ENCODE results near the gene SEZ6L.

Gene SEZ6L

GRCh38 chr22:26321469-26321913 lies 152.2 kb downstream of the SEZ6L start:
- H3K4me1 ChIP-seq (ENCODE audit: control insufficient read depth, low read length) = no peaks in the 10 kb centered on the region
- TF ChIP-seq EZH2phosphoT487 (IDR thresholded peaks at IDR 0.05; ENCODE audit: borderline replicate concordance, low read length) (no peak), CTCF (IDR thresholded peaks at IDR 0.05; ENCODE audit: low read depth, low read length, poor library complexity, severe bottlenecking) (no peak)
- H3K27me3 ChIP-seq (ENCODE audit: control insufficient read depth, low read length) = peaks cover 3% of the 10 kb centered on the region; the same call in 1 of the 2 replicates
- no peaks in the 10 kb centered on the region for H4K20me1 ChIP-seq (ENCODE audit: control insufficient read depth, insufficient read depth, low read depth, low read length)
- no peaks in the 10 kb centered on the region for H3K36me3 ChIP-seq (ENCODE audit: control insufficient read depth, low read length)
- no peaks in the 10 kb centered on the region for H3K9me3 ChIP-seq (ENCODE audit: control insufficient read depth, insufficient read depth, low read length)
- H3K9me2 ChIP-seq (replicated peaks; ENCODE audit: control insufficient read depth, low read length) = no peaks in the 10 kb centered on the region
- no peak overlapping the region for H3K27ac ChIP-seq (ENCODE audit: low read depth, low read length)
- no peaks in the 10 kb centered on the region for H3K79me2 ChIP-seq (ENCODE audit: control insufficient read depth, low read length)
- H3F3A ChIP-seq (ENCODE audit: control insufficient read depth, insufficient read depth) = no peaks in the 10 kb centered on the region
- no peak overlapping the region for H3K4me2 ChIP-seq (ENCODE audit: low read length)
- H3K4me3 ChIP-seq (ENCODE audit: low read length) = no peak overlapping the region

DNA sequence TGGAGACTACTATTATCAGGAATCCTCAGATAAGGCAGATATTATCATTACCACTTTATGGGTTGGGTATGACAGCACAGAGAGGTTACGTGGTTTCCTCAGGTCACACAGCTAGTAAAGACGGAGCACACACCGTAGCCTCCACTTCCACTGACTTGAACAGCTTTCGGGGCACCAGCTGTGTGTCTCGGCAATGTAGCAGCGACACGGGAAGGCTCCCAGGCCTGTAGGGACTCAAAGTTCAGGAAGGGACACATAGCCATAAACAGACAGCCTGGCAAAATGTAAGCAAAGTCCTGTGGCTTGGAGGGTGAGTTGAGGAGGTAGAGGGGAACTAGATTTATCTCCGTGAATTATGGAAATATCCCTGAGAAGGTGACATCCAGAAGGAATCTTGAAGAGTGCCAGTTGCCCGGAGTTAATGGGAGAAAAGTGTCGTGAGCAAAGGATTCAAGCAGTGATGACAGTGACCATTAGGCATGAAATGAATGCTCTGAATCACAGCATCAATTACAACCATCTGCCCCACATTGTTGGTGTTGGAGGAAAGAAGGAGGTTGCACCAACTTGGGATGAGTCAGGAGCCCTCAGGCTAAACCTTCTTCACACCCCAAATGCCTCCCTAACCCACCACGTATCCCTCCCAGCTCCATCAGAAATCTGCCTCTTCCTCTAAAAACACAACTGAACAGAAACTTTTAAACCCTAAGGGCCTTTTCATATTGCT lies 153.1 kb downstream of the SEZ6L start:
- Histone ChIP-seq H3K9me3 (ENCODE audit: control insufficient read depth, insufficient read depth, low read length) (no peaks in the 10 kb centered on the region), H3K27ac (ENCODE audit: low read depth, low read length) (no peak overlapping the region), H3K9me2 (replicated peaks; ENCODE audit: control insufficient read depth, low read length) (no peaks in the 10 kb centered on the region), H3K4me3 (ENCODE audit: low read length) (no peak overlapping the region), H3K36me3 (ENCODE audit: control insufficient read depth, low read length) (no peaks in the 10 kb centered on the region), H3F3A (ENCODE audit: control insufficient read depth, insufficient read depth) (no peaks in the 10 kb centered on the region), H3K79me2 (ENCODE audit: control insufficient read depth, low read length) (no peaks in the 10 kb centered on the region), H3K27me3 (ENCODE audit: control insufficient read depth, low read length) (peaks cover 3% of the 10 kb centered on the region; the same call in 1 of the 2 replicates), H4K20me1 (ENCODE audit: control insufficient read depth, insufficient read depth, low read depth, low read length) (no peaks in the 10 kb centered on the region), H3K4me2 (ENCODE audit: low read length) (no peak overlapping the region), H3K4me1 (ENCODE audit: control insufficient read depth, low read length) (no peaks in the 10 kb centered on the region)
- TF ChIP-seq EZH2phosphoT487 (IDR thresholded peaks at IDR 0.05; ENCODE audit: borderline replicate concordance, low read length) (no peak), CTCF (IDR thresholded peaks at IDR 0.05; ENCODE audit: low read depth, low read length, poor library complexity, severe bottlenecking) (no peak)

- no peaks in the 10 kb centered on the region for H3K79me2 ChIP-seq (ENCODE audit: control insufficient read depth, low read length)
- H3K27ac ChIP-seq (ENCODE audit: low read depth, low read length) = no peak overlapping the region
- H3K4me1 ChIP-seq (ENCODE audit: control insufficient read depth, low read length) = no peaks in the 10 kb centered on the region
- TF ChIP-seq CTCF (IDR thresholded peaks at IDR 0.05; ENCODE audit: low read depth, low read length, poor library complexity, severe bottlenecking) = no peak
- TF ChIP-seq EZH2phosphoT487 (IDR thresholded peaks at IDR 0.05; ENCODE audit: borderline replicate concordance, low read length) = no peak
- H3K9me2 ChIP-seq (replicated peaks; ENCODE audit: control insufficient read depth, low read length) = no peaks in the 10 kb centered on the region
- no peaks in the 10 kb centered on the region for H3K9me3 ChIP-seq (ENCODE audit: control insufficient read depth, insufficient read depth, low read length)
- no peaks in the 10 kb centered on the region for H3F3A ChIP-seq (ENCODE audit: control insufficient read depth, insufficient read depth)
- no peak overlapping the region for H3K4me3 ChIP-seq (ENCODE audit: low read length)
- no peaks in the 10 kb centered on the region for H4K20me1 ChIP-seq (ENCODE audit: control insufficient read depth, insufficient read depth, low read depth, low read length)
- H3K4me2 ChIP-seq (ENCODE audit: low read length) = no peak overlapping the region
- H3K27me3 ChIP-seq (ENCODE audit: control insufficient read depth, low read length) = peaks cover 3% of the 10 kb centered on the region; the same call in 1 of the 2 replicates
- H3K36me3 ChIP-seq (ENCODE audit: control insufficient read depth, low read length) = no peaks in the 10 kb centered on the region
Measured at GRCh38 chr22:26323013-26323412, 153.8 kb downstream of the SEZ6L start.
